ENCODE results near the gene FLT4. TPM values are rescaled to one million over a fixed set of nuclear protein-coding genes. Genes with fewer than 3 reads are reported as not detected.
A peak's percentile ranks its signal among the peaks of the same experiment; 100 is the strongest.

FLT4 gene
- total and polyA plus RNA-seq, 9 of the 15 experiments (the other 6 are each of a cell fraction or from before 2014, with no cell fraction given) = 0.01 to 0.42 (median 0.14) TPM; not detected in 2

GRCh38 chr5:180555168-180555921 is 94.1 kb downstream of the FLT4 start (continued):
- TF ChIP-seq, protein P1, sequence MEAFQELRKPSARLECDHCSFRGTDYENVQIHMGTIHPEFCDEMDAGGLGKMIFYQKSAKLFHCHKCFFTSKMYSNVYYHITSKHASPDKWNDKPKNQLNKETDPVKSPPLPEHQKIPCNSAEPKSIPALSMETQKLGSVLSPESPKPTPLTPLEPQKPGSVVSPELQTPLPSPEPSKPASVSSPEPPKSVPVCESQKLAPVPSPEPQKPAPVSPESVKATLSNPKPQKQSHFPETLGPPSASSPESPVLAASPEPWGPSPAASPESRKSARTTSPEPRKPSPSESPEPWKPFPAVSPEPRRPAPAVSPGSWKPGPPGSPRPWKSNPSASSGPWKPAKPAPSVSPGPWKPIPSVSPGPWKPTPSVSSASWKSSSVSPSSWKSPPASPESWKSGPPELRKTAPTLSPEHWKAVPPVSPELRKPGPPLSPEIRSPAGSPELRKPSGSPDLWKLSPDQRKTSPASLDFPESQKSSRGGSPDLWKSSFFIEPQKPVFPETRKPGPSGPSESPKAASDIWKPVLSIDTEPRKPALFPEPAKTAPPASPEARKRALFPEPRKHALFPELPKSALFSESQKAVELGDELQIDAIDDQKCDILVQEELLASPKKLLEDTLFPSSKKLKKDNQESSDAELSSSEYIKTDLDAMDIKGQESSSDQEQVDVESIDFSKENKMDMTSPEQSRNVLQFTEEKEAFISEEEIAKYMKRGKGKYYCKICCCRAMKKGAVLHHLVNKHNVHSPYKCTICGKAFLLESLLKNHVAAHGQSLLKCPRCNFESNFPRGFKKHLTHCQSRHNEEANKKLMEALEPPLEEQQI (IDR thresholded peaks at IDR 0.05) = peak; percentile 95
- TF ChIP-seq ZNF589 (CRISPR knock-in tag; IDR thresholded peaks at IDR 0.05; ENCODE audit: low read depth) (peak; percentile 95), RNF2 (IDR thresholded peaks at IDR 0.05) (peak; percentile 57; the same call in 1 of the 2 replicates), ATF3 (IDR thresholded peaks at IDR 0.05) (peak; percentile 80), ATF3 (CRISPR knock-in tag; conservative IDR thresholded peaks at IDR 0.05) (no peak; the same call in 1 of the 2 replicates), POLR2AphosphoS5 (IDR thresholded peaks at IDR 0.05; ENCODE audit: control insufficient read depth, insufficient read depth, low read depth, low read length) (peak; percentile 76), BRD4 (IDR thresholded peaks at IDR 0.05) (no peak), EP300 (IDR thresholded peaks at IDR 0.05; ENCODE audit: low read length) (peak; percentile 99), DNMT1 (IDR thresholded peaks at IDR 0.05) (0 out of 2 replicates have a peak, but pooled peaks have one; percentile 82), ZC3H11A (IDR thresholded peaks at IDR 0.05; ENCODE audit: low read depth, low read length) (no peak), PHF21A (IDR thresholded peaks at IDR 0.05; ENCODE audit: borderline replicate concordance, low read depth) (peak; percentile 27; the same call in 1 of the 2 replicates), ZNF124 (CRISPR knock-in tag; IDR thresholded peaks at IDR 0.05) (no peak), ZNF740 (CRISPR knock-in tag; IDR thresholded peaks at IDR 0.05) (no peak), ZNF740 (tag; IDR thresholded peaks at IDR 0.05) (no peak), ZNF592 (IDR thresholded peaks at IDR 0.05) (peak; percentile 64; the same call in 1 of the 2 replicates), FOXK2 (conservative IDR thresholded peaks at IDR 0.05 in 1 of 2, IDR thresholded peaks at IDR 0.05 in 1 of 2; ENCODE audit: low read depth in 2 of 2) (peak; percentile 70 to 83), CBFB (CRISPR knock-in tag; IDR thresholded peaks at IDR 0.05) (no peak)
